Limb (tissue), 2 donors: ENCODE measurements around the gene PDLIM4.

Experiments used
- DNase-seq, 2 donors: peaks; one replicate each; pipeline ENCODE4 v3.0.0-alpha.2; 2016; ENCODE audit errors: extremely low spot score in 2 of 2

Gene PDLIM4

DNA sequence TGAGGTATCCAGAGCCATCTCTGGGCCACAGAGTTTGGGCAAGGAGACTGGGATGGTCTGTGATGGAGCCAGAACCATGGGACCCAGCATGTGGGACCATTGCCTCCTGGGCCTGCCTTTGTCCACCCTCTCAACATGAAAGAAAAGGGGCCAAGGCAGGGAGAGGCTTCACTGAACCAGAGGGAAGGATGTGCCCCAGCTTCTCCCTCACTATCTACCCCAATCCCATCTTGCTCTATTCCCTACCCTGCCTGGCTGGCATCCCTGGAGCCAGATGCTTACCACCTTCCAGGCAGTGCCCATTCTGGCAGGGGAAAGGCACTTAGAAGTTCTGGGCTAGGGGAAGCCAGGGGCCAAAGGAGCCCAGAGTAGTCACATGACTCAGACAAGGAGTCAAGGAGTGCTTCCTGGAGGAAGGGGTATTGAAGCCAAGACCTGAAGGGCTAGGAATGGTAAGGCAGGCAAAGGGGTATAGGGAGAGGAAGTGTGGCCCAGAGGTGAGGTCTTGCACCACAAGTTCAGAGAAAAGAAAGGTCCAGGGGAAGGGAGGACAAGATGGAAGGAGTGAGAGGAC lies 9.8 kb downstream of the PDLIM4 start:
- no peak for DNase-seq

DNA sequence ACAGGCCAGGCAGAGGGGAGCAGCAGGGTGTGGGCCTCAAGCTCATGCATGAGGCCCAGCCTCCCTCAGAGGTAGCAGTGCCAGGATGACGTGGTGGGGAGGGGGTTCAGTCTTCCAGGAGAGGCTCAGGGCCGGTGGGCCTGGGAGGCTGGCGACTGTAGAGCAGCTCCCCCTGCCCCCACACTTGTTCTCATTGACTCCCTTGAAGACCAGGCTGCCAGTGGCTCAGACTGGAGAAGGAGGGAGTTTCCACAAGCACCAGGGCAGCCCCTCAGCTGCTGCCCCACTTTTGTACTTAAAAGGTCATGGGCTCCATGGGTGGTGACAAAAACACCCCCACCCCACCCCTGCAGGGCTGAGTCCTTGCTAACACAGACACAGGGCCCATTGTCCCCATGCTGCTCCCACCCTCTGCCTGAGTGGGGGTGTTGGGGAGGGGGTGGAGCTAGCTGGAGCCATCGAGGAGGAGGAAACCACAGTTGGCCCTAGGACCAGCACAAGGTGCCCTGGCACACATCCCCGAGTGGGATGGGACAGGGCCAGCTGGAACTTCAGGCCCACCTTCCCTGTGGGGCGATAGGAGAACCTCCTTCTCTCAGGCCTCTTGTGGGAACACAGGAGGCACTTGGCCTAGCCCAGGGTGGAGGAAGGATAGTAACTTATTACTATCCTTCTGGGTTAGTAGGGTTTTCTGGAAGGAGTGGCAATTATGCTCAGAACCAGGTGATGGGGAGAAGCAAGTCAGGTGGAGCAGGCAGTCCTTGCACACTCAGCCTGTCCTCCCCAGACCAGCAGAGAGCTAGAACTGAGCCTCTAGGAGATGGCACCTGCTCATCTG lies 10.7 kb downstream of the PDLIM4 start:
- DNase-seq: peak in 1 of 2 donors; percentile 59

DNA sequence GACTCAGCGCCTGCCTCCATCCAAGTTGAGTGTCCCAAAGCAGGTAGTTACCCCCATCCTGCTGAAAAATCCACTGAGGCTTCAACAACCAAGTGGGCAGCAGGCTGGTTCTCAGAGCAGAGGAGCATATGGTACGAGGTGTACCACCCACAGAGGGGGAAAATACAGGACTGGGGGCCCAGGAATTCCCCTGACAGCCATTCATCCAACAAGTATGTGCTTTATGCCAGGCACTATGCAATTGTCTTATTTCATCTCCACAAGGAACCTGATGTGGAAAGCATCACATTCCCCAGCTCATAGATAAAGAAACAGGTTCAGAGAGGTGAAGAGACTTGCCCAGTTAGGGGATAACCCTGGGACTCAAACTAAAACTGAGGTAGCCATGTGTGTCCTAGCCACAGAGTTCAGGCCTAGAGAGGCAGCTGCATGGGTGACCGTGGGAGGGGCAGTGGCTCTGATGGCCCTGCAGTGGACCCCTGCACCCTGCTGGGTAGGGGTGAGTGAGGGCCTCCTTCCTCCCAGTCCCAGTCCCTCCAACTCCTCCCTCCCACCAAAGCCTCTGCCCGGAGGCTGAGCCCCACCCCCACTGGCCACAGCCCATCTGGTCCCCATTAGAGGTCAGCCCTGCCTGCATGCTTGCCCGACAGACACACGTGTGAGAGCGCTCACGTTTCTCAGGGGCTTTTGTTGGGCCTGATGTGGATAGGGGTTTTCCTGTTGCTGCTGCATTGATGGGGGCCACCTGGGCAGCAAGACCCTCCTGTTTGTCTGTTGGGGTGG lies 11.5 kb downstream of the PDLIM4 start:
- peak in 1 of 2 donors; percentile 65 for DNase-seq

DNA sequence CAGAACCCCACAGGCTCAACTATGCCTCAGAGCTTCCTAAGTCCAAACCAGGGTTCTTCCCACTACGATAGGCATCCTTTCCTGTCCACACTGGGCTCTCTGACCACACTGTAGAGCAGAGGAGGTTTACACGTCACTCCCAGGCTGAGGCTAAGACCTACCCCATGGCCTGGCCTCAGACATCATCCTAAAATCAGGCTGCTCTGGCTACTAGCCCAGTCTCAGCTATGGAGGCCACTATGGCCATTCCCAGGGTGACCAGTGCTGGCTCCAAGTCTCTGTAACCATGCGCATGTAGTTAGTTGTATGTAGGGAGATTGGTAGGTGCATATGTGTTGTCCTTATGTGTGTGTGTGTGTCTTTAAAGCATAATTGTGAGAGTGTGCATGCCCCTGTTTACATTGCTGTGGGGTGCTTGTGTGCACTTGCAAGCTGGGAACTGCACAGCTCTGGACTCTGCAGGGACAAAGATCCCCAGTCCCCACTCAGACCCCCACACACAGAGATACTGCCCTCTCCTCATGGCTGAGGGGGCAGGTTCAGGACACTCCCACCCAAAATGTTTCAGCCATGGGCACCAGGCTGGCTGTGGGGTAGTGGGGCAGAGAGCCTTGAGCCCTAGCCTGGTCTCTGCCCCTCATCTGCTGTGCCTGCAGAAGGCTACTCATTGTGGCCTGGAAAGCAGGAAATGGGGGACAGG lies 12.3 kb downstream of the PDLIM4 start:
- peak in 1 of 2 donors; percentile 18 for DNase-seq

DNA sequence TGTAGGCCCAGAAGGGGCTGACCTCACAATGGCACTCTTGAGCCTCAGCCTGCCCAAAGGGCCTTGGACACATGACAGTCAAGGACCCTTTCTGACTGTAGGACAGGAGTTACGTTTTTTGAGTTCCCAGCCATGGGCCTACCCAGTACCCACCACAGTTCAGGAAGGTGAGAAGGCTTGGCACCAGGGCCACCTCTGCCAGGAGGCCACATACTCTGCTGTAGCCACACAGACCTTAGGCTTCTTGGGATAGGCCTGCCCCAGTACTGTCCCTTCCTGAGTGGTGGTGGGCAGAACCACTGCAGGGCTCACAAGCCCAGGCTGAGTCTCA lies 12.8 kb downstream of the PDLIM4 start:
- no peak for DNase-seq

DNA sequence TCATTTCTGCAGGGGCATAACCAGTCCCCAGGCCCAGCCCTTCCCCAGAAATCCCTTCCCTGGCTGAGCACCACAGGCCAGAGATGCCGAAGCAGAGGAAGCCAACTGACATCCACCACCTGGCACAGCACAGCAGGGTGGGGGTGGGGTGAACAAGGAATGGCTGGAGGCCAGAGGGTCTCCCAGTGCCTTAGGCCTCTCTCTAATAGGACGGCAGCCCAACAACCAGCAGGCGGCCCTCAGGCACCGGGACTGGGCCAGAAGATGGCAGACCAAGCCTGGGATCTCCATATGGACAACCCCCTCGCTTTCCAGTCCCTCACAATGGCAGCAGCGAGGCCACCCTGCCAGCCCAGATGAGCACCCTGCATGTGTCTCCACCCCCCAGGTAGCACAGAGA lies 13.2 kb downstream of the PDLIM4 start:
- peak in 1 of 2 donors; percentile 62 for DNase-seq

DNA sequence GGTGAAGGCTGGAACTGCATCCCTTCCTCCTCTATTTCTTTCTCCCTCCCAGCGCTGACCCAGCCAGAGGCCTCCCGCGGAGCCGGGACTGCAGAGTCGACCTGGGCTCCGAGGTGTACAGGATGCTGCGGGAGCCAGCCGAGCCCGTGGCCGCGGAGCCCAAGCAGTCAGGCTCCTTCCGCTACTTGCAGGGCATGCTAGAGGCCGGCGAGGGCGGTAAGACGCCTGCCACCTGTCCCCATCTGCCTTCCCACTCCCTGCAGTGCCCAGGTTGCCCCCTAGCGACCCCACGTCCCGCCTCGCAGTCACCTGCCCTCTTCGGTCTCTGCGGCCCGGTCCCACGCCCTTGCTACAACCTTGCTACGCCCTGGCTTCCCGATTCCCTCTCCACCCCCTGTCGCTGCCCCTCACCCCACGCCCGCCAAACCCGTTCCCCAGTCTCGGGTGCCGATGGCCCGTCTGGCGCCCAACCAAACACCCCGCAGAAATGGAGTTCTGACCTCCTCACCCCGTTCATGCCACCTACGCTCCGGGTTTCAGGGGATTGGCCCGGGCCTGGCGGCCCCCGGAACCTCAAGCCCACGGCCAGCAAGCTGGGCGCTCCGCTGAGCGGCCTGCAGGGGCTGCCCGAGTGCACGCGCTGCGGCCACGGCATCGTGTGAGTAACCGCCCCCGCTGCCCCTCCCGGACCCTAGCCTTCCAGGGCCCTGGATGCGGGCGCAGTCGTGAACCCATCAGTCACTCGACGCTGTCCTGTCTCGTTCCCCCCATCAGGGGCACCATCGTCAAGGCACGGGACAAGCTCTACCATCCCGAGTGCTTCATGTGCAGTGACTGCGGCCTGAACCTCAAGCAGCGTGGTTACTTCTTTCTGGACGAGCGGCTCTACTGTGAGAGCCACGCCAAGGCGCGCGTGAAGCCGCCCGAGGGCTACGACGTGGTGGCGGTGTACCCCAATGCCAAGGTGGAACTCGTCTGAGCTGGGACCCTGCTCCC lies 14.1 kb downstream of the PDLIM4 start:
- peak in 1 of 2 donors; percentile 30 for DNase-seq

DNA sequence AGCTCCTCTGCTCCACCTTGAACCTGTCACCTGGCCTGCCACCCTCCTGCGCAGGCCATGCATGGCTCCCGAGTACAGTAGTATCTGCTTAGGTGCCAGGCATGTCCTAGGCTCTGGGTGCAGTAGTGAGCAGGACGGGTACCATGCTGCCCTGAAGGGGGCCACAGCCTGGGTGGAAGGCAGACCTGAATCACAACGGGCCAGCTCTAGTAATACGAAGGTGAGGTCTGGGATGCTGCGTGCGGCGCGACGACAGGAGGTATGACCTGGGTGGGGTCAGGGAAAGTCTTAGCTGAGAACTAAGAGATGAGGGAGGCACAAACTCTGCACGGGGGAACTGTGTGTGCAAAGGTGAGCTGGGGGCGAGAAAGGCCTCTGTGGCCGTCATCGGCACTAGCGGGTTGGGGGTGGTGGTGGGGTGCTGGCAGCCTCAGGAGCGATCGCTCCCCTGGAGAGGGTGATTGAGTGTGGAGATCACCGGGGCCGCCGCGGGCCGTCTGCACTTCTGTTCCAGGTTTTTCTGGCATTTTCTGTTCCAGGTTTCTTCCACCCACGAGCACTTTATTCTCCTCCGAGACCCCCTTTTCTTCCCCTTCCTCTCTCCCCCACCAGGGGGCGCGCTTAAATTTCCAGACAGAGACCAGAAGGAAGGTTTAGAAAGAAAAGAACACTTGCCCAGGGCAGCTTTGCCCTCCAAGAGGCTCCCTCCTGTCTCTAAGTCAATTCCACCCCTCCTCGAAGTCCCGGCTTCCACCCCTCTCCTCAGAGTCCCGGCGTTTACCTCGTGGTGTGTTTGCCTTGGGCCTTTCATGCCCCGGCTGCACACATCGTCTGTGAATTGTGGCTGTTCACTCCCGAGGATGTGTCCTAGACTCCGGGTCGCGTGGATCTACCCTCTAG lies 15.1 kb downstream of the PDLIM4 start:
- peak; percentile 70 to 84 for DNase-seq

DNA sequence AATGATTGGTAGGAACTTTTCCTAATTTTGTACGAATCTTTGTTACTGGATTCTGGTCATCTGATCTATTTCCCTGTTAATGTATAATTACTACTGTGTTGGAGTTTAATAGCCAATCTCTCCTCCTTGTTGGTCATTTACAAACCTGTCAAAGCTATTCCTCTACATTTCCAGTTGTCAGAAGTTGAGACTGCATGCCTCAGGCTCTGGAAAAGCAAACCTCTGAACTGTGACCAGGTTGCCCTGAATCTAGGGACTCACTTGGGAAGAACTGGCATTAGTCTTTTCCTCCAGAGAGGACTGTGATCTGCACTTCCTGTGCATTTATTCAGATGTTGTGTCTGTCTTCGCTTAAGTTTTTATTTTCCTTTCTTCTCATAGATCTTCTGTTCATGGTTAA lies 16.1 kb downstream of the PDLIM4 start:
- peak in 1 of 2 donors; percentile 7 for DNase-seq

DNA sequence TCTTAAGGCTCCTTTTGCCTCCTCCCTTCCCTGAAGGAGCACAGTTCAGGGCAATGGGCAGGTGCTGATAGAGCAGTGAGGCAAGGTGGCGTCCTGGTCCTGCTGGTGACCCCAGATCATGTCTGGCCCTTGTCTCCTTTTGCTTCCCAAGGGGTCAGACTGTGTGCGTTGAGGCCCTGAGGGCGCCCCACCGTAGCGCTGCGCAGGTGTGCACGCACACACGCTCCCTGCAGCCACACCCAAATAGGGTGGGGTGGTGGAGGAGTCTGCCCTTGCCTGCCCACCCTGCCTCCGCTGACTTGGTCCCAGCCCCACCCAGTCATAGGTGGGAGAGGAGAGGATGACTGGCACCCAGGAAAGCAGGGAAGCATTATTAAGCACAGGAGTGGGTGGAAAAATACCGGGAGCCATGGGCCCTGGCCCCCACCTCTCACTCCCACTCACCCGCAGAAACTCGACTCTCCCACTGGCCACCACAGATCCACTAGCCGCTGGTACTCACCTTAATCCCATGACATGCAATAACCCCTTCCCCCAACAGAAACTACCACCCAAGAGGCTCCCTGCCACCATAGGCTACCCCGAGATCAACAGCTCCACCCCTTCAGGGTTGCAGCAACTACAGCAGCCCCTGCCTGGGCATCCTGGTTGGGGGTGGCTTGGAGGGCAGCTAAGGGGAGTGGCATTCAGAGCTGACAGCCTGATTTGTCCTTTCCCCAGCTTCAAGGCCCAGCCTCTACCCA lies 16.7 kb downstream of the PDLIM4 start:
- DNase-seq: peak in 1 of 2 donors; percentile 16

DNA sequence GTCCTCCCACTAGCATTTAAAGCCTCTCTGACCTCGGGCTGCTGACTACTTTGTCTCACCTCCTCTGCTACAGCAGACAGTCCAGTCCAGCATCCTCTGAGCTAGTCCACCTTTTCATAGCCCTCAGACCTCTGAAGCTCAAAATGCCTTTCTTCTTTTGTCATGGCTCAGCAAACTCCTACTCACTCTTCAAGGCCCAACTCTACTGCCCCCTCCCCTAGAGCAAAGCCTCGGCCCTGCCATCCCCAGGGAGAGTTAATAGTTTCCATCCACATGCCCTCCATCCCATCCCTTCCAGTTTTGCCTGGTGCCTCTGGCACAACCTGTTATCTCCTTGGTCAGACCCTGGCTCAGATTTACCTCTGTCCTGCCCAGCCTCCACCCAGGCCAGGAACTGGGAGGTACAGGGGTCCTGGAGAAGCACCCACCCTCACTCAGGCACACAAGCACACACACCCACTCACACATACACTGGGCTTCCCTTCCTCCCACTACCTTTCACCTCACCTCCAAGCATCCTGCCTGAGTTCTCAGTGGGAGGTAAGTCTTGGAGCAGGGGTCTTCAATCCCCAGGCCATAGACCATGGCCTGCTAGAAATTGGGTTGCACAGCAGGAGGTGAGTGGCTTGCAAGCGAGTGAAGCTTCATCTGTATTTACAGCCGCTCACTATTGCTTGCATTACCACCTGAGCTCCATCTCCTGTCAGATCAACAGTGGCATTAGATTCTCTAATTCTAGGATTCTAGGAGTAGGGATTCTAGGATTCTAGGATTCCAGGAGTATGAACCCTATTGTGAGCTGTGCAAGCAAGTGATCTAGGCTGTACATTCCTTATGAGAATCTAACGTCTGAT lies 18.1 kb downstream of the PDLIM4 start:
- peak in 1 of 2 donors; percentile 18 for DNase-seq

DNA sequence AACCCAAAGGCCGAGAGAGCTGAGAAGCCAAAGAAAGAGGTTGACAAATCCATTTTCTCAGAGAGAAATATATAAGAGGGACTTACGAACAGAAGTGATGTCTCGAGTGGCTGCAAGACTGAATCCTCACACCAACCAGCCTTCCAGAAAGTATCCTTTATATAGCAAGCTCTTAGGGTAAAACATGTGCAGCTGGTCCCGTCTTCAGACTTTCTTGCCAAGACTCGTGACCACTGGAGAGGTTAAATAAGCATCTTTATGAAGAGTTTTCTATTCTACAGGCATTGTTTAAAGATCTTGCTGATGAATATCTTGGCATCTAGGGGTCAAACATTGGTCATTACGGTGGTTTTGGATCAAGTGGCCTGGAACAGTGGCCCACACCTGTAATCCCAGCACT lies 19.8 kb downstream of the PDLIM4 start:
- DNase-seq: peak in 1 of 2 donors; percentile 13

DNA sequence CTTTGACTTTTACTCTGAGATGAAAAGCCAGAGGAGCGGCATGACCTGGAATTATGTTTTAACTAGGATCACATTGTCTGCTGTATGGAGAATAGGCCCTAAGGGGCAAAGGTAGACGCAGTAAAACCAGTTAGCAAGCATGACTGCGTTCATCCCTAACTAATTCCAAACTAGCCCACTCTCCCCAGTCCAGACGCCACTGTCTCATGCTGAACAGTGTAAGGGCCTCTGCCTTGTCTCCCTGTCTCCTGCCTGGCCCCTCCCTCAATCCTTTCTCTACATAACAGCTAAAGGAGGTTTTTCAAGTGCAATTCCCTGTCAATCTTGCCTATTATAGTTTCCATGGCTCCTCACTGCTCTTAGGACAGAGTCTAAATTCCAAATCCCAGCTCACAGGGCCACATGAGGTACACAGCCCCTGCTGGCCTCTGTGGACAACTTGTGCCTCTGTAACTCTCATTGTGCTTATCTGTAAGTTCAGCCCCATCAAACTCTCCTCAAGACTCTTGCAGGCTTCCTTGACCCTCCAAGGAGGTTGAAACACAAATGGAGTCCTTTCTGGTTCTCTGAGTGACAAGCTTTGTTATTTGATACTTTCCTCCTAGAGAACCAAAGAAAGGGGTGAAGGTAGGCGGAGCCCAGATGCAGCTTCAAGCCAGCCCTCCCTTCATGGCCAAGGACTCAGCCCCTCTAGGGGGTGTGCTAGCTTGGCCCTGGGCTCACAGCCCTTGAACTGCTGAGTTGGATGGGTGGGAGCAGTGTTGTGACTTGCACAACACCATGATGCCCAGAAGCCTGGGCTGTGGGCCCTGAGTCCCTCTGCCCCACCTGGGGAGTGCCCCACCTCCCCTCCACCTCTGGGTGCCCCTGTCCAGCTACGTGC lies 20.7 kb downstream of the PDLIM4 start:
- DNase-seq: peak in 1 of 2 donors; percentile 11

DNA sequence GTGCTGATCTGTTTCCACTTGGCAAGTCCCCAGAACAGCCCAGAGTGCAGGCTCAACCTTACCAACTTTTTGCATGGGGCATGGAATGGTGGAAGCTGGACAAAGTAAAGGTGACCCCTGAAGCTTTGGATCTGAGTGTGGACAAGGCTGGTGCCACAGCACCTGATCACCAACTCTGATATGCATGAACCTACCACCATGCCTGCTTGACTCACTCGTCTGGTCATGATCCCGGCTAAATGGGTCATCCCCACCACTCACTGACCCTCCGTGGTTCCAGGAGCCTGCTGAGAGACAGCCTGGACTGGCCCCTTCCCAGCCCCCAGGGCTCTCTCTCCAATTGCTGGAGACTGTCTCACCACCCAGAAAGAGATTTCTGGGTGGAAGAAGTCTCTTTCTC lies 22.3 kb downstream of the PDLIM4 start:
- DNase-seq: peak in 1 of 2 donors; percentile 1

DNA sequence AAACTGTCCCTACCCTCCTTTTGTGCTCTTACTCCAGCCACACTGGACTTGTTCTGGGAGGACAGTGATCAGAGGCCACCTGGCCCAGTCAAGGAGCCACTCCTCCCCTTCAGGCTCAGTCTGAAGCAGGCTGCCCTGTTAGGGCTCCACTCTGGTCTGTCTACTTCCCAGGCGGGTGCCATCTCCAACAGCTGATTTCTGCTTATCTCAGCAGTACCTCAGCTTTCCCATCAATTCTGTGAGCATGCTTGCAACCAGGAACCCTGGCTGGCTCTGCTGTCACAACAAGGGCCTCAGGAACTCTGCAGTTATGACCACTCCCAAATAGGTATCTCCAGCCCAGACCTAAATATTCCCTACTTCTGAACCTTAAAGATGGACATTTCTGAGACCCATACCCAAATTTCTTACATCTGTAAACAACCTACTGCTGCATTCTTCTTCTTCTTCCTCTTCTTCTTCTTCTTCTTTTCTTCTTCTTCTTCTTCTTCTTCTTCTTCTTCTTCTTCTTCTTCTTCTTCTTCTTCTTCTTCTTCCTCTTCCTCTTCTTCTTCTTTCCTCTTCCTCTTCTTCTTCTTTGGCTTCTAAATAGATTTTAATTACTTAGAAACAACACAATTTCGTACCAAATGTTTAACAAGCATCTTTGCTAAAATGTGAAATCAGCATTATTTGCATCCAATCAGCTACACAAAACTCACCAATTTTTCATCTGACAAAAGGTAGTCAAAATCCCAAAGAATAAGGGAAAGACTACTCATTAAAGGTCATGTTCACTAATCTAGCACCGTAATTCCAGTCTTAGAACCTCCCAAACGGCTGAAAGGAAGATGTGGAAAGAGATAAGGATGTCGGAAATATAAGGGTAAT lies 23.1 kb downstream of the PDLIM4 start:
- DNase-seq: peak in 1 of 2 donors; percentile 7
